Stimulated activated effector memory CD8-positive, alpha-beta T cell treated with anti-CD3 and anti-CD28 coated beads, Interleukin-12 subunit alpha, Interleukin-12 subunit beta, amount 100 ng/mL, for 72 hours (primary cell): ENCODE results near the gene DEGS2.

Experiments used
- ATAC-seq: fragments of 150-1000 bp; cut with Tn5 transposase; 2 replicates; pipeline ENCODE4 v1.10.0; 2021
- DNase-seq, 2 donors: peaks; one replicate each; pipeline ENCODE4 v3.0.0; 2021 to 2022; ENCODE audit warnings: low spot score in 2 of 2
- H3K27ac Mint-ChIP-seq: one replicate; pipeline ENCODE4 v1.8.0; 2022; ENCODE audit warnings: mild to moderate bottlenecking, mixed read lengths
- H3K36me3 Mint-ChIP-seq: one replicate; pipeline ENCODE4 v1.8.0; 2022; ENCODE audit warnings: mild to moderate bottlenecking, mixed read lengths
- H3K4me1 Mint-ChIP-seq: one replicate; pipeline ENCODE4 v1.8.0; 2022; ENCODE audit warnings: mixed read lengths
- H3K4me3 Mint-ChIP-seq: one replicate; pipeline ENCODE4 v1.8.0; 2022; ENCODE audit warnings: mild to moderate bottlenecking, mixed read lengths
- H3K9me3 Mint-ChIP-seq: one replicate; pipeline ENCODE4 v1.8.0; 2022; ENCODE audit warnings: mixed read lengths

DEGS2 gene

GRCh38 chr14:100132903-100133510 is 26.4 kb downstream of the DEGS2 start:
- H3K9me3 Mint-ChIP-seq: no peaks in the 10 kb centered on the region
- peak overlapping the region; percentile 79 for H3K27ac Mint-ChIP-seq
- peaks cover 93% of the 10 kb centered on the region for H3K36me3 Mint-ChIP-seq
- no peak overlapping the region for H3K4me3 Mint-ChIP-seq
- peaks cover 15% of the 10 kb centered on the region for H3K4me1 Mint-ChIP-seq
- ATAC-seq: no peak
- no peak for DNase-seq

GRCh38 chr14:100132161-100132902 is 27.1 kb downstream of the DEGS2 start:
- Mint-ChIP-seq H3K4me3 (no peak overlapping the region), H3K9me3 (no peaks in the 10 kb centered on the region), H3K27ac (peak overlapping the region; percentile 93), H3K4me1 (peaks cover 15% of the 10 kb centered on the region), H3K36me3 (peaks cover 93% of the 10 kb centered on the region)
- ATAC-seq: no peak
- no peak for DNase-seq

GRCh38 chr14:100131181-100131580 is 28.3 kb downstream of the DEGS2 start:
- no peak overlapping the region for H3K4me3 Mint-ChIP-seq
- ATAC-seq (no peak), DNase-seq (no peak)
- peaks cover 15% of the 10 kb centered on the region for H3K4me1 Mint-ChIP-seq
- peaks cover 93% of the 10 kb centered on the region for H3K36me3 Mint-ChIP-seq
- no peaks in the 10 kb centered on the region for H3K9me3 Mint-ChIP-seq
- peak overlapping the region; percentile 93 for H3K27ac Mint-ChIP-seq

GRCh38 chr14:100130521-100130920 is 28.9 kb downstream of the DEGS2 start:
- H3K27ac Mint-ChIP-seq: peak overlapping the region; percentile 93

GRCh38 chr14:100129161-100129589 is 30.3 kb downstream of the DEGS2 start:
- ATAC-seq: no peak
- DNase-seq: no peak
- H3K9me3 Mint-ChIP-seq: no peaks in the 10 kb centered on the region
- H3K27ac Mint-ChIP-seq: peak overlapping the region; percentile 93
- H3K4me3 Mint-ChIP-seq: no peak overlapping the region
- peaks cover 20% of the 10 kb centered on the region for H3K4me1 Mint-ChIP-seq
- peaks cover 93% of the 10 kb centered on the region for H3K36me3 Mint-ChIP-seq

More at GRCh38 chr14:100130521-100130920, 28.9 kb downstream of the DEGS2 start:
- Mint-ChIP-seq H3K4me3 (no peak overlapping the region), H3K4me1 (peaks cover 15% of the 10 kb centered on the region), H3K36me3 (peaks cover 93% of the 10 kb centered on the region), H3K9me3 (no peaks in the 10 kb centered on the region)
- ATAC-seq (no peak), DNase-seq (no peak)

- no peak overlapping the region for H3K27ac Mint-ChIP-seq
- peaks cover 93% of the 10 kb centered on the region for H3K36me3 Mint-ChIP-seq
- H3K4me3 Mint-ChIP-seq: no peak overlapping the region
- H3K9me3 Mint-ChIP-seq: no peaks in the 10 kb centered on the region
- DNase-seq (no peak), ATAC-seq (no peak)
- H3K4me1 Mint-ChIP-seq: peaks cover 17% of the 10 kb centered on the region
These were observed 30.8 kb downstream of the DEGS2 start for GRCh38 chr14:100128688-100129087.

GRCh38 chr14:100127853-100128455 is 31.5 kb downstream of the DEGS2 start:
- peaks cover 93% of the 10 kb centered on the region for H3K36me3 Mint-ChIP-seq
- no peaks in the 10 kb centered on the region for H3K9me3 Mint-ChIP-seq
- ATAC-seq (no peak), DNase-seq (no peak)
- H3K4me3 Mint-ChIP-seq: no peak overlapping the region
- H3K4me1 Mint-ChIP-seq: peaks cover 17% of the 10 kb centered on the region
- H3K27ac Mint-ChIP-seq: peak overlapping the region; percentile 76

- ATAC-seq (no peak), DNase-seq (no peak)
- H3K27ac Mint-ChIP-seq: peak overlapping the region; percentile 20
- H3K4me3 Mint-ChIP-seq: no peak overlapping the region
- H3K9me3 Mint-ChIP-seq: no peaks in the 10 kb centered on the region
- H3K36me3 Mint-ChIP-seq: peaks cover 85% of the 10 kb centered on the region
- peaks cover 18% of the 10 kb centered on the region for H3K4me1 Mint-ChIP-seq
These were observed 33.0 kb downstream of the DEGS2 start for GRCh38 chr14:100126401-100126800.

- no peak for DNase-seq
- Mint-ChIP-seq H3K4me1 (peaks cover 18% of the 10 kb centered on the region), H3K9me3 (no peaks in the 10 kb centered on the region), H3K4me3 (no peak overlapping the region), H3K27ac (peak overlapping the region; percentile 20), H3K36me3 (peaks cover 81% of the 10 kb centered on the region)
- ATAC-seq: no peak
These were observed 34.8 kb downstream of the DEGS2 start for GRCh38 chr14:100124551-100125088.

- Mint-ChIP-seq H3K4me3 (no peak overlapping the region), H3K4me1 (peaks cover 28% of the 10 kb centered on the region), H3K27ac (peak overlapping the region; percentile 74), H3K9me3 (no peaks in the 10 kb centered on the region), H3K36me3 (peaks cover 85% of the 10 kb centered on the region)
- ATAC-seq (no peak), DNase-seq (no peak)
These were observed 35.8 kb downstream of the DEGS2 start for GRCh38 chr14:100123618-100124017.

- DNase-seq (no peak), ATAC-seq (no peak)
- no peak overlapping the region for H3K4me3 Mint-ChIP-seq
- H3K4me1 Mint-ChIP-seq: peaks cover 38% of the 10 kb centered on the region
- peak overlapping the region; percentile 74 for H3K27ac Mint-ChIP-seq
- H3K36me3 Mint-ChIP-seq: peaks cover 88% of the 10 kb centered on the region
- no peaks in the 10 kb centered on the region for H3K9me3 Mint-ChIP-seq
These were observed 36.8 kb downstream of the DEGS2 start for GRCh38 chr14:100122481-100123223.

- DNase-seq: no peak
- H3K4me1 Mint-ChIP-seq: peaks cover 46% of the 10 kb centered on the region
- no peak overlapping the region for H3K4me3 Mint-ChIP-seq
- H3K36me3 Mint-ChIP-seq: peaks cover 85% of the 10 kb centered on the region
- ATAC-seq: no peak
- H3K9me3 Mint-ChIP-seq: no peaks in the 10 kb centered on the region
- H3K27ac Mint-ChIP-seq: peak overlapping the region; percentile 74
These were observed 37.6 kb downstream of the DEGS2 start for GRCh38 chr14:100121643-100122480.

- ATAC-seq: no peak
- no peaks in the 10 kb centered on the region for H3K9me3 Mint-ChIP-seq
- peak overlapping the region; percentile 95 for H3K27ac Mint-ChIP-seq
- peaks cover 57% of the 10 kb centered on the region for H3K4me1 Mint-ChIP-seq
- H3K36me3 Mint-ChIP-seq: peaks cover 86% of the 10 kb centered on the region
- H3K4me3 Mint-ChIP-seq: no peak overlapping the region
- no peak for DNase-seq
These were observed 38.7 kb downstream of the DEGS2 start for GRCh38 chr14:100120522-100121269.

GRCh38 chr14:100119251-100119650 is 40.2 kb downstream of the DEGS2 start:
- Mint-ChIP-seq H3K9me3 (no peaks in the 10 kb centered on the region), H3K4me3 (no peak overlapping the region), H3K36me3 (peaks cover 85% of the 10 kb centered on the region), H3K27ac (peak overlapping the region; percentile 95), H3K4me1 (peaks cover 56% of the 10 kb centered on the region)
- DNase-seq: no peak
- ATAC-seq: no peak
